Lower leg skin (tissue), 4 donors: Measurements from ENCODE around the gene PEX5. TPM values are rescaled to one million over a fixed set of nuclear protein-coding genes. Genes with fewer than 3 reads are reported as not detected.

Source experiments
- DNase-seq, 2 donors: peaks; one replicate each; pipeline ENCODE4 v3.0.0-alpha.2; 2019; ENCODE audit warnings: low spot score in 2 of 2
- H3K4me3 ChIP-seq: fragments of 200-600 bp; sonication (generic); 2 replicates; pipeline ENCODE4 v1.5.1; 2017; ENCODE audit warnings: mild to moderate bottlenecking, low read depth; ENCODE audit not compliant: poor library complexity, severe bottlenecking
- POLR2A ChIP-seq, 2 donors: fragments of 450-650 bp; IDR thresholded peaks; one replicate each; pipeline ENCODE4 v1.6.1; 2016 to 2017; ENCODE audit warnings: antibody characterized with exemption in 2 of 2, mild to moderate bottlenecking in 1 of 2, moderate library complexity in 1 of 2
- WGBS, 2 donors: methylation state at CpG; one replicate each; pipeline ENCODE4 v1.1.5; 2018; 5-methylcytosine and 5-hydroxymethylcytosine counted together
- intact Hi-C: fragments of 100-400 bp; cut with DNase I; formaldehyde crosslinking; loops from one replicate; pipeline ENCODE4 v1.15.0; 2023; ENCODE audit warnings: low total_unique reads
- total RNA-seq, 4 donors: library from RNA; depleted of rRNA; stranded (reverse); fragments of >200 nt; gene quantifications; one replicate each; pipeline ENCODE4 v1.1.0, GENCODE V29; 2016
- TF ChIP-seq, protein P1 (sequence below), 3 donors: fragments of 450-650 bp; IDR thresholded peaks; one replicate each; pipeline ENCODE4 v1.5.1; 2016; ENCODE audit warnings: antibody characterized with exemption in 3 of 3, mild to moderate bottlenecking in 3 of 3, moderate library complexity in 2 of 3

The PEX5 gene
- total RNA-seq, 4 donors from 2014 or later: 20.5 to 46.4 (median 33.9) TPM

DNA sequence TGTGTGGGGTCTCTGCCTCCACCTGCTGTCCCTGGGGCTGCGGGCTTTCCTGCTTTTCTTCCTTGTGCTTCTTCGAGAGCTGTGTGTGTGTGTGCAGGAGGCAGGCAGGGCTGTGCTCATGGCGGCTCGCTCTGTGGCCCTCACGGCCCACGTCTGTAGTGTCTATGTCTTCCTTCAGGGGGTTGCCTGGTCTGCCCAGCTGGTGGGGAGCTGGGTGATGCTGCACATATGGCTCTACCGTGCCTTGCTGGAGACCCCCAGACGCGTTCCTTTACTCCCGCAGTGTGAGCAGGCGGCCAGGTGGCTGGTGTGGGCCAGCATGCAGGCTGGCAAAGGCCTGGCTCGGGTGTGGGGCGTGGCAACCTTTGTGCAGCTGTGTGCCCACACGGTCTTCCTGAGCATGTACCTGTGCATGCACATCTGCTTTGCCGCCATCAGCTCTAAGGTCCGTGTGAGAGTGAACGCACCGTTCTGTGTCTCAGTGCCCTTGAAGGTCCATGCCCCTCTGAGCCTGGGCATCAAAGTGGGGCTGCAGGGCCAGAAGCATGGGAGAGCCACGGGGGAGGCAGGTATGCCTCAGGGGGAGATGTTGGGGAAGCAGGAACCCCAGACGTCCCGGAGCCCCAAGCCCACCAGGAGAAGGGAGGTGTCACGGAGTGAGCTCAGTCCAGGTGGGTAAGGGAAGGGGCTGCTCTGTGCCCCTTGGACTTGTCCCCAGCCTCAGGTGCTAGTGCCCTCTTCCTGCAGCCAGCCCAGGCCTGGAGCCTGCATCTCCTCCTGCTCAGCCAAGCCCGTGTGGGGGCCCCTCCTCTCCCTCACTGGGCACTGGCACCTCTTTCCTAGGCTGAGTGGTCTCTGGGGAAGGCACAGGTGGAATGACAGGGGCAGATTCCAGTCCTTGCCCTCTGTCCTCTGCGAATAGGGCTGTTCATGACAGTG lies 33.0 kb upstream of the PEX5 start:
- WGBS, 2 donors: 69 to 79% methylated on average over 21 to 24 of the region's 24 CpGs
- TF ChIP-seq, protein P1, sequence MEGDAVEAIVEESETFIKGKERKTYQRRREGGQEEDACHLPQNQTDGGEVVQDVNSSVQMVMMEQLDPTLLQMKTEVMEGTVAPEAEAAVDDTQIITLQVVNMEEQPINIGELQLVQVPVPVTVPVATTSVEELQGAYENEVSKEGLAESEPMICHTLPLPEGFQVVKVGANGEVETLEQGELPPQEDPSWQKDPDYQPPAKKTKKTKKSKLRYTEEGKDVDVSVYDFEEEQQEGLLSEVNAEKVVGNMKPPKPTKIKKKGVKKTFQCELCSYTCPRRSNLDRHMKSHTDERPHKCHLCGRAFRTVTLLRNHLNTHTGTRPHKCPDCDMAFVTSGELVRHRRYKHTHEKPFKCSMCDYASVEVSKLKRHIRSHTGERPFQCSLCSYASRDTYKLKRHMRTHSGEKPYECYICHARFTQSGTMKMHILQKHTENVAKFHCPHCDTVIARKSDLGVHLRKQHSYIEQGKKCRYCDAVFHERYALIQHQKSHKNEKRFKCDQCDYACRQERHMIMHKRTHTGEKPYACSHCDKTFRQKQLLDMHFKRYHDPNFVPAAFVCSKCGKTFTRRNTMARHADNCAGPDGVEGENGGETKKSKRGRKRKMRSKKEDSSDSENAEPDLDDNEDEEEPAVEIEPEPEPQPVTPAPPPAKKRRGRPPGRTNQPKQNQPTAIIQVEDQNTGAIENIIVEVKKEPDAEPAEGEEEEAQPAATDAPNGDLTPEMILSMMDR (IDR thresholded peaks at IDR 0.05): no peak
- TF ChIP-seq POLR2A (IDR thresholded peaks at IDR 0.05): no peak
- no peak for DNase-seq
- H3K4me3 ChIP-seq: no peak overlapping the region
- intact Hi-C loops: no loop called here

GRCh38 chr12:7157391-7157790 lies 32.1 kb upstream of the PEX5 start:
- no peak for DNase-seq
- WGBS, 2 donors: 93 to 94% methylated on average over 17 of the region's 17 CpGs
- intact Hi-C loops: no loop called here
- H3K4me3 ChIP-seq: no peak overlapping the region
- TF ChIP-seq, protein P1 (IDR thresholded peaks at IDR 0.05): no peak
- TF ChIP-seq POLR2A (IDR thresholded peaks at IDR 0.05): no peak

GRCh38 chr12:7158781-7159609 lies 30.5 kb upstream of the PEX5 start:
- intact Hi-C loops: no loop called here
- DNase-seq: no peak
- 60 to 65% methylated on average over 9 of the region's 10 CpGs for WGBS, 2 donors
- TF ChIP-seq, protein P1 (IDR thresholded peaks at IDR 0.05): no peak
- no peak for TF ChIP-seq POLR2A (IDR thresholded peaks at IDR 0.05)
- H3K4me3 ChIP-seq: no peak overlapping the region

DNA sequence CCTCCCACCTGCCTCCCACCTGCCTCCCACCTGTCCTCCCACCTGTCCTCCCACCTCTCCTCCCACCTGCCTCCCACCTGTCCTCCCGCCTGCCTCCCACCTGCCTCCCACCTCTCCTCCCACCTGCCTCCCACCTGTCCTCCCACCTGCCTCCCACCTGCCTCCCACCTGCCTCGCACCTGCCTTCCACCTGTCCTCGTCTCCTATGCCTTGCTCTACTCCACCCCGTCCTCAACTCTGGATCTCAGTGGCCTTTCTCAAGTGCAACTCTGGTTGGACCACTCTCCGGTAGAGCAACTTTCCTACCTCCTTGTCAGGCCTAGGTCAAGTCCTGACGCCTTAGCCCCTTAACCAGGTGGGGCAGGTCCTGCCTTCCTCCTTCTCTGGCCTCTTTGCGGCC lies 29.3 kb upstream of the PEX5 start:
- intact Hi-C loops: no loop called here
- no peak overlapping the region for H3K4me3 ChIP-seq
- no peak for DNase-seq
- TF ChIP-seq, protein P1 (IDR thresholded peaks at IDR 0.05): no peak
- TF ChIP-seq POLR2A (IDR thresholded peaks at IDR 0.05): no peak
- 76 to 78% methylated on average over 7 of the region's 7 CpGs for WGBS, 2 donors

DNA sequence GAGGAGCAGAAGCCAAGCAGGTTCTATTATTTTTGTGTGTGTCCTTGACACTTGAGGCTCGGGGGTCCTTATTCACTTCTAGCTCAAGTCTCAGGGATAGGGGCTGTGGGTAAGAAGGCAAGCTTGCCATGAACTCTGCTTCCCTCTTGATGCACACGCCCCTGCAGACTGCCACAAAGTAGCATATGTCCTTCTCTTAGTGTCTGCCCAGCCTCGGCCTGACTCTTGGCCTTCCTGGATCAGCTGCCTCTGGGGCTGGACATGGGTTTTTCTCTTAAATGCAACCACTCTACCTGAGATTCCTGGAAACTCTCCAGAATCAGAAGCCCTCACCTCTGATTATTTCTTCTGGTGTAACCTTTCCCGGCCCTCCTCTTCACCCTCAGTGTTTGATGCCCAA lies 28.2 kb upstream of the PEX5 start:
- H3K4me3 ChIP-seq: no peak overlapping the region
- 88 to 96% methylated on average over 4 of the region's 4 CpGs for WGBS, 2 donors
- intact Hi-C loops: no loop called here
- DNase-seq: no peak
- TF ChIP-seq, protein P1 (IDR thresholded peaks at IDR 0.05): no peak
- TF ChIP-seq POLR2A (IDR thresholded peaks at IDR 0.05): no peak
